IMR-90 (cell line): Measurements from ENCODE around the gene CPEB2. TPM values are rescaled to one million over a fixed set of nuclear protein-coding genes. Genes with fewer than 3 reads are reported as not detected.

Source experiments
- ATAC-seq: fragments of 200-7000 bp; cut with Tn5 transposase; 2 replicates; pipeline ENCODE4 v1.9.1; 2020; ENCODE audit warnings: low read depth, mild to moderate bottlenecking, moderate library complexity
- BruUV-seq: library from RNA; stranded (reverse); fragments of 400-500 nt; replicated peaks from 2 replicates; lab custom pipeline; 2021; lab: Mats Ljungman, UMichigan
- CTCF ChIA-PET: fragments of 300-600 bp; formaldehyde crosslinking; extraction: SDS; loops from one replicate; lab custom pipeline; 2021; ENCODE audit warnings: antibody characterized with exemption; lab: Yijun Ruan, JAX
- POLR2A ChIA-PET: fragments of 300-600 bp; sonication (Branson Sonifier 250); formaldehyde crosslinking; loops from one replicate; lab custom pipeline; 2022; ENCODE audit warnings: antibody characterized with exemption; ENCODE audit not compliant: unreplicated experiment; lab: Charles Lee
- DNase-seq: peaks from one replicate; pipeline ENCODE4 v3.0.0; 2013
- H2AFZ ChIP-seq: replicated peaks from 2 replicates; pipeline ENCODE3; 2013; ENCODE audit warnings: low read length, mild to moderate bottlenecking; ENCODE audit not compliant: poor library complexity
- H2AK5ac ChIP-seq: 2 replicates; pipeline ENCODE4 v1.6.1; 2013; ENCODE audit warnings: low read depth, low read length, inconsistent platforms
- H2AK9ac ChIP-seq: replicated peaks from 2 replicates; pipeline ENCODE3; 2013; ENCODE audit warnings: mild to moderate bottlenecking, low read depth, low read length, moderate library complexity; ENCODE audit not compliant: poor library complexity
- H2BK120ac ChIP-seq: 2 replicates; pipeline ENCODE4 v1.6.1; 2013; ENCODE audit warnings: low read depth, low read length, inconsistent platforms
- H2BK15ac ChIP-seq: 3 replicates; pipeline ENCODE4 v1.6.1; 2013; ENCODE audit warnings: low read depth, low read length, inconsistent platforms
- H2BK20ac ChIP-seq: 2 replicates; pipeline ENCODE4 v1.6.1; 2013; ENCODE audit warnings: low read depth, mild to moderate bottlenecking, inconsistent platforms, low read length, moderate library complexity
- H2BK5ac ChIP-seq: 2 replicates; pipeline ENCODE4 v1.6.1; 2013; ENCODE audit warnings: mild to moderate bottlenecking, low read depth, low read length, inconsistent platforms; ENCODE audit not compliant: poor library complexity, severe bottlenecking
- H3K14ac ChIP-seq: replicated peaks from 2 replicates; pipeline ENCODE4 v1.6.1; 2013; ENCODE audit warnings: low read depth, low read length, inconsistent platforms
- H3K18ac ChIP-seq: 2 replicates; pipeline ENCODE4 v1.6.1; 2013; ENCODE audit warnings: low read depth, low read length, control low read depth
- H3K23ac ChIP-seq: 2 replicates; pipeline ENCODE4 v1.6.1; 2013; ENCODE audit warnings: low read depth, low read length, inconsistent platforms
- H3K27ac ChIP-seq: 2 replicates; pipeline ENCODE4 v1.5.1; 2013; ENCODE audit warnings: mild to moderate bottlenecking, control low read depth, low read length; ENCODE audit not compliant: insufficient read depth
- H3K27me3 ChIP-seq: 2 replicates; pipeline ENCODE4 v1.6.1; 2013; ENCODE audit warnings: low read length; ENCODE audit not compliant: control insufficient read depth, insufficient read depth
- H3K36me3 ChIP-seq: 2 replicates; pipeline ENCODE4 v1.6.1; 2013; ENCODE audit warnings: low read length, mixed read lengths; ENCODE audit not compliant: control insufficient read depth, insufficient read depth
- H3K4ac ChIP-seq: 2 replicates; pipeline ENCODE4 v1.6.1; 2013; ENCODE audit warnings: low read depth, low read length, inconsistent platforms
- H3K4me1 ChIP-seq: 2 replicates; pipeline ENCODE4 v1.6.1; 2013; ENCODE audit warnings: low read length, mixed read lengths; ENCODE audit not compliant: control insufficient read depth, insufficient read depth
- H3K4me2 ChIP-seq: 2 replicates; pipeline ENCODE4 v1.6.1; 2013; ENCODE audit warnings: low read depth, mild to moderate bottlenecking, control low read depth, low read length, moderate library complexity
- H3K4me3 ChIP-seq: 2 replicates; pipeline ENCODE4 v1.5.1; 2013; ENCODE audit warnings: low read depth, mild to moderate bottlenecking, control low read depth, low read length, moderate library complexity; ENCODE audit not compliant: insufficient read depth
- H3K56ac ChIP-seq: 2 replicates; pipeline ENCODE4 v1.6.1; 2013; ENCODE audit warnings: low read length, inconsistent platforms; ENCODE audit not compliant: insufficient read depth; ENCODE audit errors: extremely low read depth
- H3K79me1 ChIP-seq, 2 experiments: 2 replicates each; pipeline ENCODE4 v1.6.1; 2013; ENCODE audit warnings: low read length in 2 of 2, inconsistent platforms in 1 of 2, low read depth in 1 of 2
- H3K9ac ChIP-seq: 2 replicates; pipeline ENCODE4 v1.6.1; 2013; ENCODE audit warnings: low read depth, low read length, control low read depth
- H3K9me1 ChIP-seq: 2 replicates; pipeline ENCODE4 v1.6.1; 2013; ENCODE audit warnings: low read length, inconsistent platforms; ENCODE audit not compliant: insufficient read depth
- H3K9me3 ChIP-seq: 2 replicates; pipeline ENCODE4 v1.6.1; 2013; ENCODE audit warnings: low read length; ENCODE audit not compliant: control insufficient read depth, insufficient read depth
- H4K20me1 ChIP-seq: 2 replicates; pipeline ENCODE4 v1.6.1; 2013; ENCODE audit warnings: low read length, inconsistent platforms; ENCODE audit not compliant: insufficient read depth
- H4K5ac ChIP-seq: 2 replicates; pipeline ENCODE4 v1.6.1; 2013; ENCODE audit warnings: mild to moderate bottlenecking, low read depth, low read length, control low read depth
- H4K8ac ChIP-seq, 2 experiments: 2 replicates each; pipeline ENCODE4 v1.6.1; 2013; ENCODE audit warnings: low read depth in 2 of 2, low read length in 2 of 2, control low read depth in 1 of 2, inconsistent platforms in 1 of 2
- H4K91ac ChIP-seq: 2 replicates; pipeline ENCODE4 v1.6.1; 2013; ENCODE audit warnings: low read depth, low read length, inconsistent platforms; ENCODE audit not compliant: insufficient read depth
- BHLHE40 ChIP-seq: fragments of 150-350 bp; IDR thresholded peaks from 2 replicates; pipeline ENCODE4 v1.6.1; 2016; ENCODE audit warnings: mild to moderate bottlenecking, low read depth, low read length
- CHD1 ChIP-seq: IDR thresholded peaks from 2 replicates; pipeline ENCODE4 v1.6.1; 2012; ENCODE audit warnings: low read depth, low read length, improper control_type of control experiment
- MAFK ChIP-seq: IDR thresholded peaks from 2 replicates; pipeline ENCODE4 v1.6.1; 2012; ENCODE audit warnings: low read depth, low read length, improper control_type of control experiment
- MAZ ChIP-seq: IDR thresholded peaks from 2 replicates; pipeline ENCODE4 v1.6.1; 2012; ENCODE audit warnings: low read depth, mild to moderate bottlenecking, low read length, improper control_type of control experiment, moderate library complexity, borderline replicate concordance
- MXI1 ChIP-seq: IDR thresholded peaks from 2 replicates; pipeline ENCODE4 v1.6.1; 2012; ENCODE audit warnings: low read depth, mild to moderate bottlenecking, low read length, moderate library complexity, borderline replicate concordance
- NFE2L2 ChIP-seq: fragments of 150-350 bp; IDR thresholded peaks from 2 replicates; pipeline ENCODE4 v1.6.1; 2016; ENCODE audit warnings: low read depth, mild to moderate bottlenecking, low read length
- POLR2A ChIP-seq: IDR thresholded peaks from 2 replicates; pipeline ENCODE4 v1.6.1; 2012; ENCODE audit warnings: mild to moderate bottlenecking, low read depth, low read length
- RCOR1 ChIP-seq: IDR thresholded peaks from 2 replicates; pipeline ENCODE4 v1.6.1; 2012; ENCODE audit warnings: mild to moderate bottlenecking, low read length, improper control_type of control experiment; ENCODE audit not compliant: insufficient replicate concordance
- USF2 ChIP-seq: fragments of 150-350 bp; IDR thresholded peaks from 2 replicates; pipeline ENCODE4 v1.6.1; 2017; ENCODE audit warnings: mild to moderate bottlenecking, antibody characterized with exemption, low read length, low read depth
- dilution Hi-C: fragments of 300-500 bp; cut with HindIII; formaldehyde crosslinking; loops from one replicate; pipeline ENCODE4 v1.14.3; 2018; ENCODE audit warnings: low sequenced_read_pairs; ENCODE audit not compliant: unreplicated experiment
- in situ Hi-C: fragments of 300-500 bp; cut with MboI; formaldehyde crosslinking; loops from 3 replicates; pipeline ENCODE4 v1.14.3; 2019; ENCODE audit warnings: low sequenced_read_pairs, inconsistent platforms, mixed read lengths
- intact Hi-C: fragments of 100-400 bp; cut with micrococcal nuclease; formaldehyde crosslinking; loops from 2 replicates; pipeline ENCODE4 v1.10.0; 2022
- polyA plus RNA-seq, 3 experiments: library from polyadenylated mRNA; depleted of rRNA; stranded (reverse); fragments of >200 nt; gene quantifications; 2 replicates each; pipeline ENCODE4 v1.2.3, GENCODE V29; 2012; ENCODE audit warnings: low replicate concordance in 1 of 3
- total RNA-seq: library from RNA; depleted of rRNA; stranded (reverse); fragments of >200 nt; gene quantifications from 2 replicates; pipeline ENCODE4 v1.2.3, GENCODE V29; 2012

The CPEB2 gene
- total and polyA plus RNA-seq, 2 of the 4 experiments (the other 2 are of a cell fraction) = 10.6 to 12.0 TPM

- TF ChIP-seq MAFK = no peak
Measured at GRCh38 chr4:15015170-15015569, 12.9 kb downstream of the CPEB2 start (continued).

DNA sequence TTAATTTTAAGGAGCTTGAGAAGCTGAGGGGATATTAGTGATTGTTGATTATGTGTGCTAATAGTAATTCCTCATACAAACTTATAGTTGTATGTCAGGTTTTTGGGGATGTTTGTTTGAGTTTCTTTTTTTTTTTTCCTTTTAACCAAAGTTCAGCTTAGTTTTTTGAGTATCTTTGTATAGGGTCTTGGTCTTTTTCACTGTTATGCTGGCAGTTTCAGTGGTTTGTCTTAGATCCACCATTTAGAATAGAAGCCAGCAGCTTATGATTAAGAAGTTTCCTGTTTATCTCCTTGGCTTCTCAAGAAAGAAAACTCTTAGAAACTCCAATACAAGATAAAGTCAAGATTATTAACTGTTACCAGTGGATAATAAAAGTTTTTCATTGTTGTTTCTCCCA lies 16.1 kb downstream of the CPEB2 start:
- no peak overlapping the region for H3K27ac ChIP-seq
- no peak overlapping the region for H3K23ac ChIP-seq
- no TSS peak for BruUV-seq
- H3K56ac ChIP-seq = no peak overlapping the region
- POLR2A ChIA-PET = interaction anchor here (0.9 kb wide), 1 partner anchor 15 kb away, joined by 14 read pairs; no protein-coding TSS in a partner anchor
- no peak overlapping the region for H2BK120ac ChIP-seq
- no peak overlapping the region for H2BK20ac ChIP-seq
- CTCF ChIA-PET = no interaction called here
- no peak overlapping the region for H2BK15ac ChIP-seq
- H3K9me3 ChIP-seq = no peaks in the 10 kb centered on the region
- H3K27me3 ChIP-seq = no peaks in the 10 kb centered on the region
- no peak overlapping the region for H2AFZ ChIP-seq
- H4K5ac ChIP-seq = no peak overlapping the region
- H4K8ac ChIP-seq = no peak overlapping the region
- DNase-seq = no peak
- dilution Hi-C loops (no loop called here), intact Hi-C loops (loop anchor here (5.0 kb wide), 1 partner anchor 439 kb away; no protein-coding TSS in a partner anchor), in situ Hi-C loops (loop anchor here (25.0 kb wide), 1 partner anchor 669 kb away; the partner anchor contains the start of gene FAM200B)
- no peak overlapping the region for H3K4me3 ChIP-seq
- peaks cover 8% of the 10 kb centered on the region for H3K36me3 ChIP-seq
- no peak overlapping the region for H3K14ac ChIP-seq
- H4K91ac ChIP-seq = no peak overlapping the region
- no peak for ATAC-seq
- H2AK5ac ChIP-seq = no peak overlapping the region
- no peak overlapping the region for H3K4ac ChIP-seq
- no peak overlapping the region for H2BK5ac ChIP-seq
- TF ChIP-seq BHLHE40 (no peak), RCOR1 (no peak), MXI1 (no peak), NFE2L2 (no peak), CHD1 (no peak), MAZ (no peak), MAFK (no peak), POLR2A (no peak), USF2 (no peak)
- 0 out of 2 replicates have a peak, but pooled peaks cover 3% of the 10 kb centered on the region for H4K20me1 ChIP-seq
- no peak overlapping the region for H3K9ac ChIP-seq
- H3K9me1 ChIP-seq = no peaks in the 10 kb centered on the region; the same call in 1 of the 2 replicates
- H3K79me1 ChIP-seq = peaks cover 4 to 31% of the 10 kb centered on the region in 2 experiments
- H3K18ac ChIP-seq = no peak overlapping the region
- H3K4me2 ChIP-seq = no peak overlapping the region
- H2AK9ac ChIP-seq = no peak overlapping the region
- H3K4me1 ChIP-seq = peaks cover 2% of the 10 kb centered on the region
